Activated T-cell treated with anti-CD3 and anti-CD28 coated beads, Interleukin-2, amount 50 U/mL, for 1 hour (primary cell): Measurements from ENCODE around the gene CD300LB.
"Not testable (repeated sequence)": the region's sequence is repeated elsewhere in the genome, so short reads cannot be mapped to it uniquely, and the experiment has no call there.

Experiments
- DNase-seq: peaks from one replicate; pipeline ENCODE4 v3.0.0-alpha.2; 2020

CD300LB gene

GRCh38 chr17:74524653-74525464 is 6.4 kb downstream of the CD300LB start:
- DNase-seq, result no peak

GRCh38 chr17:74523308-74523707 is 8.0 kb downstream of the CD300LB start:
- no peak for DNase-seq

GRCh38 chr17:74522381-74523105 is 8.7 kb downstream of the CD300LB start:
- no peak for DNase-seq

- DNase-seq, result no peak
Measured at GRCh38 chr17:74521701-74522201, 9.5 kb downstream of the CD300LB start.

- no peak for DNase-seq
Measured at GRCh38 chr17:74520790-74521480, 10.3 kb downstream of the CD300LB start.

- no peak for DNase-seq
Measured at GRCh38 chr17:74520016-74520434, 11.2 kb downstream of the CD300LB start.

- not testable (repeated sequence) for DNase-seq
Measured at GRCh38 chr17:74518413-74518981, 12.8 kb downstream of the CD300LB start.

GRCh38 chr17:74516561-74517328 is 14.5 kb downstream of the CD300LB start:
- DNase-seq, result no peak

GRCh38 chr17:74515941-74516340 is 15.3 kb downstream of the CD300LB start:
- no peak for DNase-seq

- no peak for DNase-seq
Measured at GRCh38 chr17:74514632-74515334, 16.5 kb downstream of the CD300LB start.

GRCh38 chr17:74513987-74514631 is 17.2 kb downstream of the CD300LB start:
- DNase-seq, result no peak

GRCh38 chr17:74512624-74513091 is 18.6 kb downstream of the CD300LB start:
- no peak for DNase-seq

- DNase-seq, result no peak
Measured at GRCh38 chr17:74512036-74512435, 19.2 kb downstream of the CD300LB start.

GRCh38 chr17:74508156-74508555 is 23.1 kb downstream of the CD300LB start:
- DNase-seq, result no peak

GRCh38 chr17:74503949-74504348 is 27.3 kb downstream of the CD300LB start:
- DNase-seq, result not testable (repeated sequence)

GRCh38 chr17:74502861-74503260 is 28.4 kb downstream of the CD300LB start:
- no peak for DNase-seq

GRCh38 chr17:74499992-74500391 is 31.3 kb downstream of the CD300LB start:
- DNase-seq, result no peak

- DNase-seq, result no peak
Measured at GRCh38 chr17:74497471-74497870, 33.8 kb downstream of the CD300LB start.

- peak; percentile 77 for DNase-seq
Measured at GRCh38 chr17:74493331-74493833, 37.9 kb downstream of the CD300LB start.

GRCh38 chr17:74491626-74492025 is 39.6 kb downstream of the CD300LB start:
- no peak for DNase-seq

- DNase-seq, result no peak
Measured at GRCh38 chr17:74490716-74491115, 40.6 kb downstream of the CD300LB start.
